NCI-H146 treated with DMSO at 0.1 percent for 48 hours (cell line): ENCODE data around the gene HS2ST1.

ENCODE experiments used
- DNase-seq: peaks from one replicate; lab custom pipeline; 2025; ENCODE audit not compliant: unreplicated experiment; lab: John Stamatoyannopoulos, UW

The HS2ST1 gene

DNA sequence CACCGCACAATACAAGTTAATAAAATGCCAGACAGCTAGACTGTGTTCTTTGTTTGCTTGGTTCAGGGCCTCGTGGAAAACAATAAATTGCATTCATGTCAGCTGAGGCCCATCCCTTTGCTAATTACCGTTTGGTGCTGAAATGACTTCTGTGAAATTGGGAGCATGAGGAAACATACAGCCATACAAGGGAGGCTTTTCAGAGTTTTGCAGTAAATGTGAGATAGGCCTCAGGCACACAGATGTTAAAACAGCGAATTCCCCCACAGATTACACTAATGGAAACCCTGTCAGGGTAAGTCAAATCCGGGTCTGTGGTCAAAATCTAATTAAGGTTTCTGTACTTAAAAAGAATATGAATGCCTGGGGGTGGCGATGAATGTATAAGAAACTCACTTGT is 240.7 kb downstream of the HS2ST1 start:
- DNase-seq: no peak

DNA sequence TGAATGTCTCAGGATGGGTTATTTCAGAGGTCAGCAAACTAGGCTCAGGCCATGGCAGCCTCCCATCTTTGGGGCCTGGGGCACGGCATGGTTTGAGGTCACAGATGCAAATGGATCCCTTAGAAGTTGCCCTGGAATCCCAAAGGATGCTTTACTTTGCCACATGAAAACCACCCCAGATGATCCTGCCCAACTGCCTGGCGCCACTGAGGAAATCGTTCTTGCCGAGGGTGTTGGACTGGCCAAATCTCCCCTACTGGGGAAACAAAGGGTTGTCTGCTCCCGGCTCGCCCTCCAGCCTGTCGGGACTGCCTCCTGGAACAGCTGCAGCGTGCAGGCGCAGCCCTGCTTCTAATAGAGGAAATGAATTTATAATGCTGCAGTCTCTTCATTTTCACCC is 241.2 kb downstream of the HS2ST1 start:
- DNase-seq: no peak

DNA sequence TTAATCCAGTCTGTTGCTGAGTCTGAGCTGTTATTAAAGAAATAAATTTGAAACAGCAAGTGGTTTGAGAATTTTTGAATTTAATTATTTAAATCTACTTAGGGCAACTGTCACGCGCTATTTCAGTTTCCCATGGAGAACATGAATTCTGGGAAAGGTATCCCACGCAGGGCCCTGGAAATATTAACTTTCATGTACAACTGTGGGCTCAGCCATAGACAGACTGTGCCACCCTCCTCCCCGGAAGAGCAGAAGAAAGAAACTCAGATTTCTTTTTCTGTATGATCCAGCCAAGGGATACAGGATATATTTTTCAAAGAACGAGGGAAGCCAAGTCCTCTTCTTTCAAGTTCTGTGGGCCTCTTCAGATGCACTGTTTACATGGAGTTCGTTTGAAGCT is 241.7 kb downstream of the HS2ST1 start:
- DNase-seq: no peak

DNA sequence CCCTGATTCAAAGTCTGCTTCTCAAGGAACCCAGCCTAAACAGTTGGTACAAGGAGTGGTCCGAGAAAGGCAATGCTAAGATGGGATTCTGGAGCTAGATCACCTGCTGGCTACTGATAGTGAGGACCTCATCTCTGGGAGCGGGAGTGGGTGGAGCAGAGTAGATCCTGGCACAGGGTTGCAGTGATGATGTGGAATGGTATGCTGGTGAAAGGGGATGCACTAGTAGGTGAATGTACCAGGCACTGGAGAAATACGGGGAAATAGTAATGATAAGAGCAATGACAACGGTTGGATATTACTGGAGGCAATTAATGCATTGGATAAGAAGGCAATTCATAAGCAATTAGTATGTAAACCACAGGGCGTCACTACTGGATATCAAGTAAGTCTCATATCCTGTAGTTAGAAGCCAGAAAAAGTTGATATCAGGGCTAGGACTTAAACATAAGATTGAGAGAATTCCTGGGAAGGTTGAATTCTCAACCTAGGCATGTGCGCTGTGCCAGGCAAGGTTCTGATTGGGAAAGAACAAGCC is 245.0 kb downstream of the HS2ST1 start:
- no peak for DNase-seq
